Stimulated activated CD8-positive, alpha-beta memory T cell treated with anti-CD3 and anti-CD28 coated beads, Interleukin-4, amount 100 ng/mL, for 48 hours (primary cell): ENCODE measurements around the gene MAP2.

Source experiments
- DNase-seq: peaks from one replicate; pipeline ENCODE4 v3.0.0-alpha.2; 2020

MAP2 gene, protein sequence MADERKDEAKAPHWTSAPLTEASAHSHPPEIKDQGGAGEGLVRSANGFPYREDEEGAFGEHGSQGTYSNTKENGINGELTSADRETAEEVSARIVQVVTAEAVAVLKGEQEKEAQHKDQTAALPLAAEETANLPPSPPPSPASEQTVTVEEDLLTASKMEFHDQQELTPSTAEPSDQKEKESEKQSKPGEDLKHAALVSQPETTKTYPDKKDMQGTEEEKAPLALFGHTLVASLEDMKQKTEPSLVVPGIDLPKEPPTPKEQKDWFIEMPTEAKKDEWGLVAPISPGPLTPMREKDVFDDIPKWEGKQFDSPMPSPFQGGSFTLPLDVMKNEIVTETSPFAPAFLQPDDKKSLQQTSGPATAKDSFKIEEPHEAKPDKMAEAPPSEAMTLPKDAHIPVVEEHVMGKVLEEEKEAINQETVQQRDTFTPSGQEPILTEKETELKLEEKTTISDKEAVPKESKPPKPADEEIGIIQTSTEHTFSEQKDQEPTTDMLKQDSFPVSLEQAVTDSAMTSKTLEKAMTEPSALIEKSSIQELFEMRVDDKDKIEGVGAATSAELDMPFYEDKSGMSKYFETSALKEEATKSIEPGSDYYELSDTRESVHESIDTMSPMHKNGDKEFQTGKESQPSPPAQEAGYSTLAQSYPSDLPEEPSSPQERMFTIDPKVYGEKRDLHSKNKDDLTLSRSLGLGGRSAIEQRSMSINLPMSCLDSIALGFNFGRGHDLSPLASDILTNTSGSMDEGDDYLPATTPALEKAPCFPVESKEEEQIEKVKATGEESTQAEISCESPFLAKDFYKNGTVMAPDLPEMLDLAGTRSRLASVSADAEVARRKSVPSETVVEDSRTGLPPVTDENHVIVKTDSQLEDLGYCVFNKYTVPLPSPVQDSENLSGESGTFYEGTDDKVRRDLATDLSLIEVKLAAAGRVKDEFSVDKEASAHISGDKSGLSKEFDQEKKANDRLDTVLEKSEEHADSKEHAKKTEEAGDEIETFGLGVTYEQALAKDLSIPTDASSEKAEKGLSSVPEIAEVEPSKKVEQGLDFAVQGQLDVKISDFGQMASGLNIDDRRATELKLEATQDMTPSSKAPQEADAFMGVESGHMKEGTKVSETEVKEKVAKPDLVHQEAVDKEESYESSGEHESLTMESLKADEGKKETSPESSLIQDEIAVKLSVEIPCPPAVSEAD (N-terminal part only)

DNA sequence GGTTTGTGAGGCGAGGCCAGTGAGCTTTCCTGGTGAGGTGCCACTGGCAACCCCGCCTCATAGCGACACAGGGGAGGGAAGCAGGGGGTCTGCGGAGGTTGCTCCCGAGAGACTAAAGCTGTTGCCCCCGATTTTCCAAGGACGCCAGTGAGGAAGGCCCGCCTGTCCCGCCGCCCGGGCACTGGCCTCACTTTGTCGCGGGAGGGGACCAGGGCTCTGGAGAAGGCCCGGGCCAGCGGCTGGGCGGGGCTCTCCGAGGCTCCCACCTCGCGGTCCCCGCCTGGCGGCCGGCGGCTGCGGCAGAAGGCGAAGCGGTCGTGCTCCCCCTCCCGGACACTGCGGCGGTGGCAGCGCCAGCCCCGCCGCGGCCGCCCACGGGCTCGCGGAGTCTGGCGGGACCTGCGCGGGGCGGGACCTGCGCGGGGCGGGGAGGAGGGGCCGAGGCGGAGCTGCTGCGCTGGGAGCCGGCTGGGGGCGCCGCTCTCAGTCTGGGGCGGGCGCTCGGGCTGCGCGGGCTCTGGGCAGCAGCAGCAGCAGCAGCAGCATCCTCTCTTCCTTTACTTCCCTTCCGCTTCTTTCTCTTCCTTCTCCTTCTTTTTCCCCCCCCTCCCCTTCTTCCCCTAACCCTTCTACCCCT, at the start of gene MAP2:
TSS of gene MAP2 (plus strand) at position 486 of the 637 bp plus-strand sequence. CDS start 229,124 bp downstream, outside the sequence.
- DNase-seq: peak; percentile 77

DNA sequence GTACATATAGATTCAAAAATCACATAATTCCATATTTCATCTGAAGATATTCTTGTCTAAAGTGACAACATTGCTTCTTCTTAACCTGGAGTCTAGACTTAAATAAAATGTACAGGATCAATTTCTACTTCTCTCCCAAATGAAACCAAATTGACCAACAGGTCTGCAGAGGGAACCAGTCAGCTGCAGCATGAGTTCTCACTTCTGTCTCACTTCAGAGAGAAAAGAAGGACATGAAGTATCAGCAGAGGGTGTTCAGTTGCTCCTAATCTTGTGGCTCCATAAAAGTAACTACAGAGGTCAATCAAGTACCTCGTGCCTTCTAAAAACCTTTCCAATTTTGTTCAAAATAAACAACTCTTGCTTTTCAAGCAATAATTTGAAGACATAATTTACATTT, 47.2 kb upstream of the MAP2 start:
- no peak for DNase-seq

DNA sequence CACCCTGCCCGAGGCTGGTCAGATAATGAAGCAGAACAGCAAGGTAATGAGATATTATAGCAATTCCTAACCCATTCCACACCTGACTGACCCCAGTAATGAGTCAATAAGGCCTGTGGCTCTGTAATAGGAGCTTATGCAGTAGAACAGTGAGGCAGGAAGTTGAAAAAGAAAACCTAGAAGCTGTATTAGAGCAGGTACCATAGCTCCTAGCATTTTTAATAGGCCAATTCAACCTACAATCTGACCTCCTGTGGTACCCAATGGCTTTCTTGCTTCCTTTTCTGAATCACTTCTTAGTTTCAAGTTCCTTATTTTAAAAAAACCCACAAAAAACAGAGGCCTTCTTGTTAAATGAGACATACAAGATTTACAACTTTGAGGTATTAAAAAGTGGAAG, 43.6 kb upstream of the MAP2 start:
- DNase-seq: no peak

DNA sequence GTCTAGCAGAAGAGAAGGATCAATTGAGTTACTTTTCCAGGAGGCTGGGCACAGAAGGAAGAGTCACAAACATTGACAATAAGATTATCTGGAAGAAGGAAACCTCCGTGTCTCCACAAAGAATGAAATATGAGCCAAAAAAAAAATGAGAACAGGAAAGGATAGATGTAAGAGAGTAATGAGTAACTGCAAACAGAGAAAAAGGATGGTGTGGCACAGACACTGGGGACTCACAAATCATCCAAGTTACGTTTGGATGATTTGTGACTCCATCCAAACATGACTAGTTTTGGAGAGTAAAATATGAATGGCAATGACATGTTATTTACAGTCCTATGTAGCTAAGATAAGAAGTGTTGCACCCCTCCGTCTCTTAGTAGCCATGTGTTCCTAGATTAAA, 42.8 kb upstream of the MAP2 start:
- no peak for DNase-seq

DNA sequence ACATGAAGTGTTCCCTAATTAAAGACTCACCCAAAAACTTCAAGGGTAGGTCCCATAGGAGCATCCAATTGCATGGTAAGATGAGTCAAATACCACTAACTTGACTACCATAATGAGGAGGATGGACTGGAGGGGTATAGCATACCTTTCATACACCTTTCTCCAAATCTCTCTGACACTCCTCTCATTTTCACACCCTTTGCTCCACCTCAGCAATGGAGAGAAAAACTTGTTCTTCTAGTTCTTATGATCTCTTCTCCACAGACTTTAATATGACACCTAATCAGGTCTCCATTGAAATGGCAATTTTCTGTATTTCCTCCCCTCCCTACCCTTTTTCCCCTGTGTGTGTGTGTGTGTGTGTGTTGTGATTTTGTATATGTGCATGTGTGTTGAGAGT, 41.1 kb upstream of the MAP2 start:
- no peak for DNase-seq

DNA sequence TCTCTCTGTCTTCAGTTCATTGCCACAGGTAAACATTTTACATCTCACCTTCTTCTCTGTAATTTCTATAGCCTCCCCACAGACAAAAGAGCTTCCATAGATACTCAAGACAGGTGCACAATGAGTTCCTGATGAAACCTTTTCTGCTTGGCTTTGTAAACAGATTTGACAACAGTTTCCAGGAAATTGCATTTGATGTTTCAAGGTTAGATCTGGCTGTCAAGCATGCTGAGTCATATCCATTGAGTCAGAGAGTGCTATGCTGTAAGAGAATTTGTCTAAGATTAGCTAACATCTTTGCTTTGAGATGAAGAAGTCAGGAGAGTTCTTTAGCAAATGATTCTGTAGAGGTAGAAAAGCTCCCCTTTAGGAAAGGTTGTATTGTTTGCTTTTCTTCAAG, 40.6 kb upstream of the MAP2 start:
- DNase-seq: no peak

DNA sequence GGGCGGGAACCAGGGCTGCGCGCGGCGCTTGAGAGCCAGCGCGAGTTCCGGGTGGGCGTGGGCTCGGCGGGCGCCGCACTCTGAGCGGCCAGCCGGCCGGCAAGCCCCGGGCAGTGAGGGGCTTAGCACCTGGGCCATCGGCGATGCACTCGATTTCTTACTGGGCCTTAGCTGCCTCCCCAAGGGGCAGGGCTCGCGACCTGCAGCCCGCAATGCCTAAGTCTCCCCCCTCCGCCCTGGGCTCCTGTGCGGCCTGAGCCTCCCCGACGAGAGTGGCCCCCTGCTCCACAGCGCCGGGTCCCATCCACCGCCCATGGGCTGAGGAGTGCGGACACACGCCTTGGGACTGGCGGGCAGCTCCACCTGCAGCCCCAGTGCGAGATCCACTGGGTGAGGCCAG, 36.5 kb upstream of the MAP2 start:
- no peak for DNase-seq

DNA sequence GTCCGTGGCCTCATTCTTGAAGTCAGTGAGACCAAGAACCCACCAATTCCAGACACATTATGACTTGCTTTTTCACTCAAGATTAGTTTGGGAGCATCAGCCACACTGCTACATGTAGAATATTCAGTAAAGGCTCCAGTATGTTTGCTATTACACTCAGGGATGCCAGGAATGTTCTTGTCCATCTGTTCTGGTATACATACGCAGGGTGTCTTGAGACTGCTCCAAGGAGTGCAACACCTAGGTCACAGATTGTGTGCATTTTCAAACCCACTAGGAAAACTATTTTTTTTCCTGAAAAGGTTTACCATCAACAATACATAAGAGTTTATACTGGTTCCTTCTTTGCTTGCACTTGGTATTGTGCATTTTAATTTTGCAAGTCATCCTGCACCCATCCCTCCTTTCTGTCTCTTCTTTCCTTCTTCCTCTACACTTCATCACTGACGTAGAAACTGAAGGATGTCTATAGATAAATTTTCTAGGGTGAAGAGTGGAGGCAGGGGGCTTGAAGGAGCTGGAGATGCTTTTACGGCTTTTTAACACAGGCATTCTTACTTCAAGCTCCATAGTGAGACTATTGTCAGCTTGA, 35.3 kb upstream of the MAP2 start:
- no peak for DNase-seq

DNA sequence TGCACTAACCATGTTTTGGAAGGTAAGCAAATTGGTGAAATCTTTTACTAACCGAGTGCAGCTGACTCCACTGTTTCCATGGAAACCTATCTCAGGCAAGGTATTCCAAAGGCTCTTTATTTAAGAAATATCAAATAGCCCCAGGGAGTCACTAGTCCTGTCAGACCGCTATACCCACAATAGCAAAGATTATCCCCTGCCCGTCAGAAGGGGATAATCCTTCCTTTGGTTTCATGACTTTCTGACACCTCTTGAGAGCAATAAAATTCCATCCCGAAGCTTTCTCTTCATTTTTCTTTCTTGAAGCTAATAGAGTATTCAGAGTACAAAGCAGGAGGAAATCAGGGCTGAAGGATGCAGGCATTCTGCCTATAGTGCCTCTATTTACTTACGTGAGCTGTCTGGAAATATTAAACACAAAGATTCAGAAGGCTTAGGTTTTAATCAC, 34.7 kb upstream of the MAP2 start:
- no peak for DNase-seq

DNA sequence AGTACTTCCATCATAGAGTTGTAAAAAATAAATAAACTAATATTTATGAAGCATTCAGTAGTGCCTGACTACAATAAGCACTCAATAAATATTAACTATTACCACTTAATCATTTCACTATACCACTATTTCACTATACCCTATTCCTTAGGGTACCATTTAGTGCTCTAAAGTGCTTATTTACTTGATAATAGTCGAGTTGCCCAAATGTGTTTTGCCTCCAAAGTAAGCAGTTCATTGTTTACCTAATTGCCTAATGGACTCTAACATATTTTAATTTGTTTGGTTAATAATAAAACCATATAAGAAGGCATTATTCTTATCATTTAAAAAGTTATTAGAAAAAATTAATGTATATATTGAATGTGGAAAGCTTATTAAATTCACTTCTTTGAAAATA, 33.0 kb upstream of the MAP2 start:
- DNase-seq: no peak

DNA sequence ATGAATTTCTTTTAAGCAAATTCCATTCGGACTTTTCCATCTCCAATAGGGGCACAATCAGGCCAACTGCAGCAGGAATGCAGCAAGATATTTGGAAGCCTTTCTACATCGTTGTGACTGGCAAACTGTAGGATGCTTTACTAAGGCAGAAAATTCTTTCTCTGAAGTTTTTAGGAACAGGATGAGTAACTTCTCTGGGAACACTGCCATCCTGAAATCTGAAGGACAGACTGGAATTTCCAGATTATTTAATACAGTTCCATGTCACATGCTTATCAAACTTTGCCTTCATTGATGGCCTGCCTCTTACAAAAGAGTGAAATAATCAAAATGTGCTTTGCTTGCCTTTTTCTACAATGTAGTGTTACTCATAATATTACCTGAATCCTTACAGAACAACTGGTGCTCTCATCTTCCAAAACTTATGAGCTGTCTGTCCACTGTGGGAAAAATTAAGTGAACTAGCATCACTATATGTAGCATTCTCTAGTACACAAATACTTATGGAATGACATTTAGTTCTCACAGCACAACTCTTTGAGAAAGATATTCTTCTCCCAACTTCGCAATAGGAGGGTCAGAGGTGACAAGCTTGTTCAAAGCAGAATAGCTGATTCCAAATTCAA, 32.0 kb upstream of the MAP2 start:
- no peak for DNase-seq

DNA sequence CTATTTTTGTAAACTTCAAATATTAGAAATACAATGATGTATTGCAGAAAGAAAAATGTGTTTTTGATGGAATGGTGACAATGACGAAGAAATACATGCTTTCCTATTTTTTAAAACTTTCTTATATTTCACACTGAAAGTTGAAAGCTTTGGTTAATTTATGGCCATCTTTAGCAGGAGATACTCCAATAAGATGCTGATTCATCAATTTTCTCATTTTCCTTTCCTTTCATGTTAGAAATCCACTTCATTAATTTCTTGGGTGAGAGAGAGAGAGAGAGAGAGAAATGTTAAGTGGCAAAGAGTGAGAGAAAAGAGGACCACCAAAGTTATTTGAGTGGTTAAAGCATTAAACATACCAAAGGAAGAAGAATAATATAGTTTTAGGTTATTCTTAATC, 28.6 kb upstream of the MAP2 start:
- DNase-seq: no peak

DNA sequence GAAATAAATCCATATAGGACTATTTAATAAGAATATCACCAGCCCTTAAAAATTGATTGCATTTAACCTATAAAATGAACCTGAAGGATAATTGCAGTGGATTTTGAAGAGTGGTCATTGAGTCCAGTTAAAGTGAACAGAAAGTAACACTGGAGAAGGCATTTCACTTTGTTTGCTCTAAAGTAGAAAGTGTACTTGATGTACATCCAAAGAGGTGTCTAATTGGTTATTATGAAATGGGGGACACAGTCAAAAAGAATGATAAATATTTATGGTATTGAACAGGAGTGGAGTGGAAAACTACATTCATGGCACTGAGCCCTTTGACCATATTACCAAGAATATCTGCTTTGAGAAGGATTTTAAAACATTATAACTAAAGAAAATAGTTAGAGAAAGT, 28.2 kb upstream of the MAP2 start:
- DNase-seq: no peak

DNA sequence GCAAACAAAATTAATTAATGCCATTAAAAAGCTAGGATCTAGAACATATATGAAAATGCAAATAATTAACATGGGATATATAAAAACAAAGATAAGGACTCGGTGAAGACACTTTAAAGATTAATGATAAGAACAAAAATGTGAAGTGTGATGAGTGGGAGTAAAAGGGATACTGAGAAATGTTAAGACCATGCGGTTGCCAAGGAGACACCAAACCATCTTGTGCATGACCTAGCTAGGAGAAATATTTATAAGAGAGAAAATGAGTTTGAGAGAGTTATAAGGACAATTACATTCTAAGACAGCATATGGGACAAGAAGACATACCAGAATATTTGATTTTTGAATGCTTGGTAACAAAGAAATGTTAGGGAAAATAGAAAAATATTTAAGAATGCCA, 25.4 kb upstream of the MAP2 start:
- DNase-seq: no peak

DNA sequence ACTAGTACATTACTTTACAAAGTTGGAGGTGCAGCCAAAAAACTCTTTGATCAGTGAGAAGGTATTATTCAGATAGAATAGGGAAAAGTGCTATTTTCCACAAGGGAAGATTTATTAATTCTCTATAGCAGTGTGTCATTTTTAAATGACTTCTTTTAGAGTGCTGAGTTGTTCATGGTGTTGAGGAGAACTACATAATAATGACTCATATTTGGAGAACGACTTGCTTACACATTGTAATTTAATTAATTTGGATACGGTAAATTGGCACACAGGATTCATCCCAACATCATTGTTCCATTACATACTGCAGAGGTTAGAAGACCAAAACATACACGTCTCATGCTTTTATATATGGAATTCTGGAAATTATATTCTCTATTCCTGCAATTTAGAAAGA, 22.1 kb upstream of the MAP2 start:
- DNase-seq: no peak

DNA sequence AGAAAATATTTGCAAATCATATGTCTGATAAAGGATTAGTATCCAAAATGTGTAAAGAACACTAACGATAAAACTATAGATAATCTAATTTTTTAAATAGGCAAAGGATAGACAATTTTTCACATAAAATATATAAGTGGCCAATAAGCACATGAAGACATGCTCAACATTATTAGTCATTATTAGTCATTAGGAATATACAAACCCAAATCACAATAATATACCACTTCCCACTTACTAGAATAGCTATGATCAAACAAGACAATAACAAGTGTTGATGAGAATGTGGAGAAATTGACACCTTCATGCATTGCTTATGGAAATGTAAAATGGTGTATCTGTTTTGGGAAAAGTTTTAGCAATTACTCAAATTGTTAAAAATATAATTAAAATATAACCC, 12.6 kb upstream of the MAP2 start:
- no peak for DNase-seq

DNA sequence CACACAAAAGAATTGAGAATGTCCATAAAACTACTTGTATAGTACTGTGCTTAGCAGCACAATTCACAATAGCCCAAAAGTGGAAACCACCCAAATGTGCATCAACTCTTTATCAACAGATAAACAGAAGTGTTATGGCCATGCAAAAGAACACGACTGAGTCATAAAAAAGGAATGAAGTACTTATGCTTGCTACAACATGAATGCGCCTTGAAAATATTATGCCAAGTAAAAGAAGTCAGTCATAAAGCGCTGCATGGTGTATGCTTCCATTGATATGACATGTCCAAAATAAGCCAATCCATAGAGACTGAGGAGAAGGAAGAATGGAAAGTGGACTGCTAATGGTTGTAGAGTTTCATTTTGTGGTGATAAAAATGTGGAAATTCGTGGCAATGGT, 12.1 kb upstream of the MAP2 start:
- no peak for DNase-seq

DNA sequence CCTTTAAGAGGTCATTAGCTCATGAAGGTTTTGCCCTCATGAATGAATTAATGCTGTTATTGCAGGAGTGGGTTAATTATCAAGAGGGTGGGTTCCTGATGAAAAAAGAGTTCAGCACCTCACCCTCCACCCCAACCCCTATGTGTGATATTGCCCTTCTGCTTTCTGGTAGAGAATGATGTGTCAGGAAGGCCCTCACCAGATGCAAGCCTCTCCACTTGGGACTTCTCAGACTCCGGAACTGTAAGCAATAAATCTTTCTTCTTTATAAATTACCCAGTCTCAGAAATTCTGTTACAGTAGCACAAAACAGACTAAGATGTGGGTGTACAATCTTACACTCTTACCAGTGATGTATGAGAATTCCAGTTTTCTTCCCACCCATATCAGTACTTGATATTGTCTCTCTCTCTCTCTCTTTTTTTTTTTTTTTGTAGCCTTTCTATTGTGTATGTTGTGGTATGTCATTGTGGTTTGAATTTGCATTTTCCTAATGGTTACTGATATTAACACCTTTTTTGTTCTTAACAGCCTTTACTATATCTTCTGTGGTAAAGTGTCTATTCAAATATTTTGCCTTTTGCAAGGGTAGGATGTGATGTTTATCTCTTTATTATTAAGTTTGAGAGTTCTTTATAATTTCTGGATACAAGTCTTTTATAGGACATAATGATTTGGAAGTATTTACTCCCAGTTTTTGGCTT, 10.4 kb upstream of the MAP2 start:
- no peak for DNase-seq

DNA sequence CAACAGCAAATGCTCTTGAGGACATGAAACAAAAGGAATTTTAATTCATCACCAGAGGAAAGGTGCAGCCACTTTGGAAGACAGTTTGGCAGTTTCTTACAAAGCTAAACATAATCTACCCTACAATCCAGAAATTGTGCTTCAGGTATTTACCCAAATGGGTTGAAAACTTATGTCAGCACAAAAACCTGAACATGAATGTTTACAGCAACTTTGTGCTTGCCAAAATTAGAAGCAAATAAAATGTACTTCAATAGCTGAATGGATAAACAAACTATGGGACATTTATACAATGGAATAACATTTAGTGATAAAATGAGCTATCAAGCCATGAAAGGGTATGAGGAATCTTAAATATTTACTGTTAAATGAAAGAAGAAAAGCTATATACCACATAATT, 6.9 kb upstream of the MAP2 start:
- no peak for DNase-seq

DNA sequence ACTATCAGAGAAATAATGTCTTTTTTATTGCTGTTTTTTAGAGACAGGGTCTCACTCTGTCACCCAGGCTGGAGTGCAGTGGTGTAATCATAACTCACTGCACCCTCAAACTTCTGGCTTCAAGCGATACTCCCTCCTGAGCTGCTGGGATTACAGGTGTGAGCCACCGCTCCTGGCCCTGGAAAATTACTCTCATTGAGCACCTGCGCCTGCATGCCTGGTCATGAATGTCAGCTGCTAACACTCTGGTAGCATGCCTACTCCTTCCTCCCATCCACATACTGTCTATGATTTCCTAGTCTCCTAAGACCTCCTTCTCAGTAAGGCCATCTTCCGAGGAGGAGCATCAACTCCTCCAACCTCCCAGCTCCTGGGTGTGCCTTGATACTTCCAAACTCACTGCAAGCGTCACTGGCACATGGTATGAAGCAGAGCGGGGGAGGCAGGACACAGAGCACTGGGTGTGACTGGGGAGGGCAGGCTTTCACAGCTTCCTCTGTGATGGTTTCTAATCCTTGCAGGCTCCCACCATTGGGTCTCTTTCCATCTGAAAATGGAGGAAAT, 1.6 kb upstream of the MAP2 start:
- DNase-seq: no peak

DNA sequence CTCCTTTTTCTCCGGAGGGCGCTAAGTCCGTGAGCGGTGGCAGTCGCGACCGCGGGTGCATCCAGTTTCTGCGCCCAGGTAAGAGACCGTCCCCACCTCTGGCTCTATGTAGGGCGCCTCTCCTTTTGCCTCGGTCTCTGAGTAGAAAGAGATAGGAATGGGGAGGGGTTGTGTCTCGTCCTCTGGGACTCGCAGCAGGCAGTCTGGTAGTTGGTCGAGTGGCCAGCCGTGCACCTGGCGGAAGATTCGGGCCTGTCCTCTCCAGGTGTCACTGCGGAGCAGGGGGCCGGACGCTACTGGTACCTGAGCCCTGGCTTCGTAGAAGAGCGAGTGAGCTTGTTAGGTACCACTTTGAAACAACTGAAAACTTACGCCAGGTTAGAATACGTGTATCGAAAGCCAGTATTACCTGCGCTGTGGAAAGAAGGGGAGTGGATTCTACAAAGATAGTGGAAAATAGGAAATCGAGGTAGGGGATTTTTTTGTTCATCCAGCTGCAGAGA, 403 bp downstream of the MAP2 start:
- DNase-seq: no peak
